HCT116 (cell line): ENCODE data around the gene CBFA2T2. TPM values are rescaled to one million over a fixed set of nuclear protein-coding genes. Genes with fewer than 3 reads are reported as not detected.
A peak's percentile ranks its signal among the peaks of the same experiment; 100 is the strongest.

Experiments used
- ATAC-seq: fragments of 200-7000 bp; cut with Tn5 transposase; 2 replicates; pipeline ENCODE4 v1.9.1; 2020; ENCODE audit warnings: mild to moderate bottlenecking, moderate library complexity
- BruUV-seq: library from RNA; stranded (reverse); fragments of 400-500 nt; replicated peaks from 2 replicates; lab custom pipeline; 2021; lab: Mats Ljungman, UMichigan
- CTCF ChIA-PET: fragments of 300-600 bp; sonication (Branson Sonifier 250); formaldehyde crosslinking; loops from one replicate; lab custom pipeline; 2021; ENCODE audit warnings: antibody characterized with exemption; lab: Charles Lee
- POLR2A ChIA-PET: fragments of 300-600, 350-600 bp; sonication (Branson Sonifier 250); formaldehyde crosslinking; loops from one replicate; lab custom pipeline; 2021; ENCODE audit warnings: antibody characterized with exemption; lab: Charles Lee
- RAD21 ChIA-PET, 2 experiments: fragments of 300-600 bp; sonication (Branson Sonifier 250); formaldehyde crosslinking; loops; one replicate each; lab custom pipeline; 2023; ENCODE audit warnings: low total read pairs in 2 of 2; ENCODE audit not compliant: uncharacterized antibody in 2 of 2, unreplicated experiment in 2 of 2, low non-redundant PET in 1 of 2; lab: Charles Lee
- DNase-seq: peaks from one replicate; pipeline ENCODE4 v3.0.0-alpha.2; 2010; ENCODE audit warnings: low read depth, low spot score
- H2AFZ ChIP-seq: fragments of 200-600 bp; shearing (Covaris generic), sonication (generic); 2 replicates; pipeline ENCODE4 v1.6.1; 2017; ENCODE audit warnings: low read depth, mixed run types, mixed read lengths, antibody characterized with exemption, low read length; ENCODE audit not compliant: poor library complexity, severe bottlenecking
- H3K27ac ChIP-seq: 2 replicates; pipeline ENCODE4 v1.5.1; 2012; ENCODE audit warnings: low read depth, low read length
- H3K27me3 ChIP-seq: fragments of 200-600 bp; sonication (generic); 2 replicates; pipeline ENCODE4 v1.6.1; 2016; ENCODE audit warnings: mixed run types, low read length, mixed read lengths; ENCODE audit not compliant: insufficient read depth
- H3K36me3 ChIP-seq, 2 experiments: fragments of 200-500 bp in 1 of 2; fragments of 200-600 bp in 1 of 2; sonication (Bioruptor generic) in 1 of 2; sonication (generic) in 1 of 2; 2 replicates each; pipeline versions ENCODE4 v1.5.1 to v1.6.1; 2014 to 2016; ENCODE audit warnings: low read length in 2 of 2, inconsistent platforms in 1 of 2, mixed read lengths in 1 of 2, mixed run types in 1 of 2; ENCODE audit not compliant: insufficient read depth in 2 of 2, control insufficient read depth in 1 of 2
- H3K4me1 ChIP-seq, 2 experiments: fragments of 200-600 bp in 1 of 2; sonication (generic) in 1 of 2; 2 replicates each; pipeline versions ENCODE4 v1.5.1 to v1.6.1; 2012 to 2017; ENCODE audit warnings: low read length in 2 of 2, inconsistent platforms in 1 of 2, mild to moderate bottlenecking in 1 of 2, mixed read lengths in 1 of 2, mixed run types in 1 of 2, moderate library complexity in 1 of 2; ENCODE audit not compliant: insufficient read depth in 2 of 2, control insufficient read depth in 1 of 2
- H3K4me2 ChIP-seq: fragments of 200-600 bp; sonication (generic); 2 replicates; pipeline ENCODE4 v1.6.1; 2017; ENCODE audit warnings: mixed run types, low read length, mixed read lengths
- H3K4me3 ChIP-seq, 2 experiments: fragments of 200-600 bp in 1 of 2; sonication (generic) in 1 of 2; replicated peaks in 1 of 2; 2 replicates each; pipeline ENCODE4 v1.5.1; 2011 to 2016; ENCODE audit warnings: low read length in 2 of 2, control low read depth in 1 of 2, low read depth in 1 of 2, mild to moderate bottlenecking in 1 of 2, mixed read lengths in 1 of 2, mixed run types in 1 of 2
- H3K79me2 ChIP-seq: fragments of 200-600 bp; sonication (generic); 2 replicates; pipeline ENCODE4 v1.6.1; 2017; ENCODE audit warnings: mild to moderate bottlenecking, mixed run types, low read length, moderate library complexity, mixed read lengths; ENCODE audit not compliant: insufficient read depth
- H3K9ac ChIP-seq: fragments of 200-600 bp; sonication (generic); 2 replicates; pipeline ENCODE4 v1.6.1; 2016; ENCODE audit warnings: low read length, mixed read lengths
- H3K9me2 ChIP-seq: fragments of 200-600 bp; sonication (generic), shearing (Covaris generic); 2 replicates; pipeline ENCODE4 v1.6.1; 2017; ENCODE audit warnings: mixed run types, mild to moderate bottlenecking, moderate library complexity; ENCODE audit not compliant: insufficient read depth
- H3K9me3 ChIP-seq, 2 experiments: fragments of 200-500 bp in 1 of 2; fragments of 200-600 bp in 1 of 2; sonication (Bioruptor generic) in 1 of 2; sonication (generic) in 1 of 2; 2 replicates each; pipeline ENCODE4 v1.6.1; 2014 to 2017; ENCODE audit warnings: low read length in 2 of 2, mixed read lengths in 2 of 2, inconsistent platforms in 1 of 2, low read depth in 1 of 2, mild to moderate bottlenecking in 1 of 2, mixed run types in 1 of 2, moderate library complexity in 1 of 2; ENCODE audit not compliant: control insufficient read depth in 1 of 2, insufficient read depth in 1 of 2
- H4K20me1 ChIP-seq: fragments of 200-600 bp; sonication (generic), shearing (Covaris generic); 2 replicates; pipeline ENCODE4 v1.6.1; 2017; ENCODE audit warnings: mixed run types, mild to moderate bottlenecking, moderate library complexity; ENCODE audit not compliant: insufficient read depth
- CEBPB ChIP-seq: IDR thresholded peaks from 2 replicates; pipeline ENCODE4 v1.6.1; 2012; ENCODE audit warnings: low read depth
- ELF1 ChIP-seq: IDR thresholded peaks from 2 replicates; pipeline ENCODE4 v1.6.1; 2012; ENCODE audit warnings: low read depth, borderline replicate concordance
- FOSL1 ChIP-seq: IDR thresholded peaks from 2 replicates; pipeline ENCODE4 v1.6.1; 2012; ENCODE audit warnings: low read depth
- POLR2A ChIP-seq: IDR thresholded peaks from 2 replicates; pipeline ENCODE4 v1.7.0; 2011; ENCODE audit warnings: borderline replicate concordance; ENCODE audit not compliant: insufficient read depth, insufficient read length; ENCODE audit errors: extremely low read depth
- POLR2AphosphoS5 ChIP-seq: IDR thresholded peaks from 2 replicates; pipeline ENCODE4 v1.6.1; 2011; ENCODE audit warnings: mild to moderate bottlenecking, low read depth, low read length, moderate library complexity
- RAD21 ChIP-seq: IDR thresholded peaks from 2 replicates; pipeline ENCODE4 v1.6.1; 2012; ENCODE audit warnings: low read depth, mild to moderate bottlenecking
- SRF ChIP-seq: IDR thresholded peaks from 2 replicates; pipeline ENCODE4 v1.6.1; 2012; ENCODE audit warnings: low read depth
- TCF7L2 ChIP-seq: IDR thresholded peaks from 2 replicates; pipeline ENCODE4 v1.7.0; 2011; ENCODE audit warnings: borderline replicate concordance, inconsistent platforms; ENCODE audit not compliant: insufficient read depth, insufficient read length; ENCODE audit errors: extremely low read depth
- YY1 ChIP-seq: IDR thresholded peaks from 2 replicates; pipeline ENCODE4 v1.6.1; 2011; ENCODE audit warnings: low read length, low read depth, moderate library complexity, mild to moderate bottlenecking; ENCODE audit not compliant: insufficient replicate concordance; ENCODE audit errors: extremely low read depth
- ZFX ChIP-seq: fragments of 450-650 bp; IDR thresholded peaks from 2 replicates; pipeline ENCODE4 v1.6.1; 2017
- ZNF274 ChIP-seq: fragments of 200-500 bp; sonication (Bioruptor generic); IDR thresholded peaks from 2 replicates; pipeline ENCODE4 v1.6.1; 2014; ENCODE audit warnings: mild to moderate bottlenecking, low read depth, low read length, inconsistent platforms
- intact Hi-C: fragments of 100-400 bp; cut with micrococcal nuclease; formaldehyde crosslinking; loops from 2 replicates; pipeline ENCODE4 v1.10.0; 2022
- total RNA-seq: library from RNA; stranded (reverse); gene quantifications from one replicate; pipeline ENCODE4 v1.2.1, GENCODE V29; 2021; ENCODE audit not compliant: unreplicated experiment
- TF ChIP-seq, protein P1 (sequence below): IDR thresholded peaks from 2 replicates; pipeline ENCODE4 v1.6.1; 2012

The CBFA2T2 gene
- total RNA-seq, 1 experiment from 2014 or later = 8.0 TPM

DNA sequence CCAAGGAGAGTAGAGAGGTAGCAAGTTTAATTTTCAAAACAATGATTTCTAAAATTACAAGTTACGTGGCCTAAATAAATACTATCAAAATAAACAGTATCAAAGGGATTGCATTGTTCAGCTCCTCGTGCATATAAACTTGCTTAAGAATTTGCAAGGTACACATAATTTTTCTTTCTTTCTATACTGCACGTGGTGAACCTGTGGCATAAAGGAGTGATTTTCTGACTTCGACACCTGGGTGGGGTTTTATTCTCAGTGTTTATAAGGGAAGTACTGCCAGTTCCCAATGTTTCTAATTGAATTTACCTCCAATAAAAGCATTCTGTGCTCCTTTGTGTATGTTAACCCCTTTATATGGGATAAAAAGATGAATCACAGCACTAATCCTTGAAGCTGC is 122.1 kb downstream of the CBFA2T2 start:
- Histone ChIP-seq H3K79me2 (no peaks in the 10 kb centered on the region), H2AFZ (no peak overlapping the region), H3K36me3 (peaks cover 2 to 11% of the 10 kb centered on the region in 2 experiments; a peak in 2 of 4 replicates), H3K27ac (no peak overlapping the region), H3K9me3 (no peaks in the 10 kb centered on the region), H3K4me2 (no peak overlapping the region), H3K4me3 (no peak overlapping the region), H4K20me1 (no peaks in the 10 kb centered on the region), H3K9me2 (no peaks in the 10 kb centered on the region), H3K9ac (no peak overlapping the region), H3K4me1 (no peaks in the 10 kb centered on the region), H3K27me3 (no peaks in the 10 kb centered on the region)
- TF ChIP-seq CEBPB = no peak
- TF ChIP-seq TCF7L2 = no peak
- no peak for TF ChIP-seq ZNF274
- no peak for TF ChIP-seq ELF1
- TF ChIP-seq POLR2AphosphoS5 = no peak
- no peak for TF ChIP-seq YY1
- no peak for TF ChIP-seq POLR2A
- RAD21 ChIA-PET = no interaction called here
- POLR2A ChIA-PET = no interaction called here
- DNase-seq = no peak
- intact Hi-C loops = no loop called here
- ATAC-seq = no peak
- TSS peak; percentile 25 for BruUV-seq
- CTCF ChIA-PET = no interaction called here

DNA sequence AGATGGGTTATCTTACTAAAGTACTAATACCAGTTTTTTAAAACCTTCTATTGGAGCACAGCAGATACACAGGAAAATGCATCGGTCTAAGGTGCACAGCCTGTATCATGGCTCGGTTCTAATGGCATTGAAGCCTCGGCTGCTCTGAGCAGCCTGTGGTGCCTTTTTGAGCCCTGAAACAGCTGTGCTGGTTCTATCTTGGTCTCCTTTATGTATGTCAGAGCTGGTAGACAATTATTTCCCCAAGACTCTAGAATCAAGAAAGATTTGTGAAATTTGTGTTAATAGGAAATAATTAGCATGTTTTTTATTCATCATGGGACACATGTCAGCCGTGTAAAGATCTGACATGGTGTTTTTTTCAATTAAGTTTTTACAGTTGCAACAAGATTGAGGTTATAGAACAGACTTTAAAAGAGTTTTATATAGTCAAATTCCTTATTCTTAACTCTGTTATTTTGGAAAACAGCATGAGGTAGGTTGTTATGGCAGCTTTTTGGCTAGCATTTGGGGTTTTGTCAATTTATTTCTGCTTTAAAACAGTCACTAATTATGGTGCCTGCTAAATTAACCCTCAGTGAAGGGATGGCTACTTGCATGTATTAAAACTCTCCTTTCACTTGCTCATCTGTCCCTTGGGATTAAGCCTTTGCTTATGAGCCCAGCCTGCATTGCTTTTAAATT is 132.0 kb downstream of the CBFA2T2 start:
- H3K4me1 ChIP-seq = no peaks in the 10 kb centered on the region
- no peaks in the 10 kb centered on the region for H4K20me1 ChIP-seq
- no peak overlapping the region for H3K9ac ChIP-seq
- DNase-seq (no peak), ATAC-seq (no peak)
- intact Hi-C loops = no loop called here
- H3K4me3 ChIP-seq = no peak overlapping the region
- no peaks in the 10 kb centered on the region for H3K79me2 ChIP-seq
- ChIA-PET POLR2A (no interaction called here), CTCF (no interaction called here), RAD21 (no interaction called here)
- no peaks in the 10 kb centered on the region for H3K9me2 ChIP-seq
- no peaks in the 10 kb centered on the region for H3K27me3 ChIP-seq
- H3K9me3 ChIP-seq = no peaks in the 10 kb centered on the region
- no peaks in the 10 kb centered on the region; a peak in 1 of 4 replicates for H3K36me3 ChIP-seq
- no peak overlapping the region for H3K27ac ChIP-seq
- no TSS peak for BruUV-seq
- H2AFZ ChIP-seq = no peak overlapping the region
- TF ChIP-seq RAD21 (no peak), ZNF274 (no peak), POLR2AphosphoS5 (no peak), FOSL1 (no peak), POLR2A (no peak), ZFX (no peak), SRF (no peak), YY1 (no peak)
- TF ChIP-seq, protein P1, sequence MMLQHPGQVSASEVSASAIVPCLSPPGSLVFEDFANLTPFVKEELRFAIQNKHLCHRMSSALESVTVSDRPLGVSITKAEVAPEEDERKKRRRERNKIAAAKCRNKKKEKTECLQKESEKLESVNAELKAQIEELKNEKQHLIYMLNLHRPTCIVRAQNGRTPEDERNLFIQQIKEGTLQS = no peak
- TF ChIP-seq, all 23 proteins: peak for 0
- no peak overlapping the region for H3K4me2 ChIP-seq
